ENCODE measurements around the gene ZFHX2.

The ZFHX2 gene

DNA sequence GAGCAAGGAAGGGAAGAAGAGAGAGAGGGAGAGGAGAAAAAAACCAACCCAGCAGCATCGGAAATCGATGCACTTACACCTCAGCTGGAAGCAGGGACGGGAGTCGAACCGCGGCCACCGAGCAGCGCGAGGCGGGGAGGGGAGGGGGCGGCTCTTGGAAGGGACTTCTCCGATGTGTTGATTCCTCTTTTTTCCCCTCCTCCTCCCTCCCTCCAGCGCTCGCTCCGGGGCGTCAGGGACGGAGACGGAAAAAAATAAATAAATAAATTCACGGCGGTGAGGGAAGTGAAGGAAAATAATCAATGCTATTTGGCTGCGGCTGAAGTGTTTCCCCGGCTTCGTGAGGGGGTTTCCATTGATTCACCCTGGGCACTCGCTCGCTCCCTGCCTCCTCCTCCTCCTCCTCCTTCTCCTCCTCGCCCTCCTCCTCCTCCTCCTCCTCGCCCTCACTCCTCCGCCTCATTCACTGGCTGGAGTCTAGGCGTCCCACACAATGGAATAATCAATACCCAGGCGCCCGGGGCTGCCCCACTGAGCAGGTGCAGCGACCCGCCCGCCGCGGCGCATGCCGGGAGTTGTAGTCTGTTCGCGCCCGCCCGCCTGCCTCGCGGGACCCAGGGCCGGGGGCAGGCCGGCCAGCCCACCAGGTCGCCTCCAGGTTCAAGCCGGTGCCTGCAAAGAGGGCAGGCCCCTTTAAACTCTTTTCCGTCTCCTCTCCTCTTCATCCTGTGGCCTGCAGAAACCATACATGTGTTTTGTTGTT lies at the start of gene ZFHX2:
ZFHX2 (minus strand) TSS at position 500 of the 763 bp plus-strand sequence. CDS start 16,440 bp downstream, outside the sequence.
- TF ChIP-seq TCF12 (IDR thresholded peaks at IDR 0.05; ENCODE audit: low read depth) = no peak; the same call in 1 of the 2 replicates
- TF ChIP-seq TAF1 (IDR thresholded peaks at IDR 0.05; ENCODE audit: low read depth) = peak; percentile 35; the same call in 1 of the 2 replicates
- no peak for TF ChIP-seq EGR1 (IDR thresholded peaks at IDR 0.05)
- no peak for TF ChIP-seq FOXM1 (IDR thresholded peaks at IDR 0.05; ENCODE audit: borderline replicate concordance, low read depth)
- TF ChIP-seq, protein P1, sequence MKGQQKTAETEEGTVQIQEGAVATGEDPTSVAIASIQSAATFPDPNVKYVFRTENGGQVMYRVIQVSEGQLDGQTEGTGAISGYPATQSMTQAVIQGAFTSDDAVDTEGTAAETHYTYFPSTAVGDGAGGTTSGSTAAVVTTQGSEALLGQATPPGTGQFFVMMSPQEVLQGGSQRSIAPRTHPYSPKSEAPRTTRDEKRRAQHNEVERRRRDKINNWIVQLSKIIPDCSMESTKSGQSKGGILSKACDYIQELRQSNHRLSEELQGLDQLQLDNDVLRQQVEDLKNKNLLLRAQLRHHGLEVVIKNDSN (IDR thresholded peaks at IDR 0.05) = no peak
- no peak for TF ChIP-seq CREB1 (IDR thresholded peaks at IDR 0.05; ENCODE audit: low read depth)
- TF ChIP-seq, protein P2, sequence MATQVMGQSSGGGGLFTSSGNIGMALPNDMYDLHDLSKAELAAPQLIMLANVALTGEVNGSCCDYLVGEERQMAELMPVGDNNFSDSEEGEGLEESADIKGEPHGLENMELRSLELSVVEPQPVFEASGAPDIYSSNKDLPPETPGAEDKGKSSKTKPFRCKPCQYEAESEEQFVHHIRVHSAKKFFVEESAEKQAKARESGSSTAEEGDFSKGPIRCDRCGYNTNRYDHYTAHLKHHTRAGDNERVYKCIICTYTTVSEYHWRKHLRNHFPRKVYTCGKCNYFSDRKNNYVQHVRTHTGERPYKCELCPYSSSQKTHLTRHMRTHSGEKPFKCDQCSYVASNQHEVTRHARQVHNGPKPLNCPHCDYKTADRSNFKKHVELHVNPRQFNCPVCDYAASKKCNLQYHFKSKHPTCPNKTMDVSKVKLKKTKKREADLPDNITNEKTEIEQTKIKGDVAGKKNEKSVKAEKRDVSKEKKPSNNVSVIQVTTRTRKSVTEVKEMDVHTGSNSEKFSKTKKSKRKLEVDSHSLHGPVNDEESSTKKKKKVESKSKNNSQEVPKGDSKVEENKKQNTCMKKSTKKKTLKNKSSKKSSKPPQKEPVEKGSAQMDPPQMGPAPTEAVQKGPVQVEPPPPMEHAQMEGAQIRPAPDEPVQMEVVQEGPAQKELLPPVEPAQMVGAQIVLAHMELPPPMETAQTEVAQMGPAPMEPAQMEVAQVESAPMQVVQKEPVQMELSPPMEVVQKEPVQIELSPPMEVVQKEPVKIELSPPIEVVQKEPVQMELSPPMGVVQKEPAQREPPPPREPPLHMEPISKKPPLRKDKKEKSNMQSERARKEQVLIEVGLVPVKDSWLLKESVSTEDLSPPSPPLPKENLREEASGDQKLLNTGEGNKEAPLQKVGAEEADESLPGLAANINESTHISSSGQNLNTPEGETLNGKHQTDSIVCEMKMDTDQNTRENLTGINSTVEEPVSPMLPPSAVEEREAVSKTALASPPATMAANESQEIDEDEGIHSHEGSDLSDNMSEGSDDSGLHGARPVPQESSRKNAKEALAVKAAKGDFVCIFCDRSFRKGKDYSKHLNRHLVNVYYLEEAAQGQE (IDR thresholded peaks at IDR 0.05; ENCODE audit: low read depth) = no peak
- TF ChIP-seq EP300 (IDR thresholded peaks at IDR 0.05; ENCODE audit: borderline replicate concordance) = no peak
- no peak for TF ChIP-seq CEBPB (IDR thresholded peaks at IDR 0.05)
- TF ChIP-seq RAD21 (IDR thresholded peaks at IDR 0.05; ENCODE audit: low read depth) = no peak
- TF ChIP-seq, protein P3, sequence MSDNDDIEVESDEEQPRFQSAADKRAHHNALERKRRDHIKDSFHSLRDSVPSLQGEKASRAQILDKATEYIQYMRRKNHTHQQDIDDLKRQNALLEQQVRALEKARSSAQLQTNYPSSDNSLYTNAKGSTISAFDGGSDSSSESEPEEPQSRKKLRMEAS (IDR thresholded peaks at IDR 0.05) = peak; percentile 4; the same call in 1 of the 2 replicates
- TF ChIP-seq TEAD4 (IDR thresholded peaks at IDR 0.05) = no peak
- TF ChIP-seq NFIC (IDR thresholded peaks at IDR 0.05) = no peak
- TF ChIP-seq YY1 (IDR thresholded peaks at IDR 0.05; ENCODE audit: low read depth) = no peak
- TF ChIP-seq ZBTB7A (IDR thresholded peaks at IDR 0.05; ENCODE audit: low read depth) = peak; percentile 69

DNA sequence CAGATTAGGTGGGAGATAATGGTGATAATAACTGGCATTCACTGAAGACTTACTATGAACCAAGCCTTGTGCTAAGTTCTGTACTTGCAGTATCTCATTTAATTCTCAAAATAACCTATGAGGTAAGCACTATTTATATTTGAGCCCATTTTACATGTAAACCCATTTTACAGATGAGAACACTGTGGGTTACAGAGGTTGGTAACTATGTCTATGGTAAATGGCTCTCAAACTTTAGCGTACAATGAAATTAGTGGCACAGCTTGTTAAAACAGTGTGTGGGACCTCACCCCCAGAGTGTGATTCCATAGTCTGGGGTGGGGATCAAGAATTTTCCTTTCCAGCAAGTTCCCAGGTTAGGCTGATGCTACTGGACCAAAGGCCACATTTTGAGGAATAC lies 49.2 kb upstream of the ZFHX2 start:
- no peak for TF ChIP-seq TEAD4 (IDR thresholded peaks at IDR 0.05)
- TF ChIP-seq EGR1 (IDR thresholded peaks at IDR 0.05) = no peak
- TF ChIP-seq, protein P1 (IDR thresholded peaks at IDR 0.05) = no peak
- no peak for TF ChIP-seq YY1 (IDR thresholded peaks at IDR 0.05; ENCODE audit: low read depth)
- TF ChIP-seq TCF12 (IDR thresholded peaks at IDR 0.05; ENCODE audit: low read depth) = no peak
- TF ChIP-seq, protein P2 (IDR thresholded peaks at IDR 0.05; ENCODE audit: low read depth) = no peak

DNA sequence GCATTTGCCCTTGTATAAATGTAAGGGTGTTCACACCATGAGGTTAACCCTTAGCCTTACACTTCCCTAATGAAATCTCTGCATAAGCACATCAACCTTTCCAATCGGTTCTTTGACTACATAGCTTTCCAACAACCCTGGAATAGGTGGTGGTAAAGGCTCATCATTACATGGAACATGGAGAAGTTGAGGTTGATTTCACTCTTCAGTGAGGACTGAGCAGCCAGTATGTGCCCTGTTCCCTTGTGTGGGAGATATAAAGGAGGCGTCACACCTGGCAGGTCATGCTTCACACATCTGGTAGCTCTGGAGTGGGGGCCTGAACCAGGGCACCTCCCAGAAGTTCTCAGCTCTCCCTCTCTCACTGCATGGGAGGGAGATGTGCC lies 48.8 kb upstream of the ZFHX2 start:
- TF ChIP-seq CEBPB (IDR thresholded peaks at IDR 0.05) = no peak
- no peak for TF ChIP-seq TAF1 (IDR thresholded peaks at IDR 0.05; ENCODE audit: low read depth)
- no peak for TF ChIP-seq EP300 (IDR thresholded peaks at IDR 0.05; ENCODE audit: borderline replicate concordance)
- TF ChIP-seq ZBTB7A (IDR thresholded peaks at IDR 0.05; ENCODE audit: low read depth) = no peak
- TF ChIP-seq, protein P3 (IDR thresholded peaks at IDR 0.05) = no peak
- no peak for TF ChIP-seq FOXM1 (IDR thresholded peaks at IDR 0.05; ENCODE audit: borderline replicate concordance, low read depth)
- no peak for TF ChIP-seq CREB1 (IDR thresholded peaks at IDR 0.05; ENCODE audit: low read depth)
- no peak for TF ChIP-seq TCF12 (IDR thresholded peaks at IDR 0.05; ENCODE audit: low read depth)
- TF ChIP-seq TEAD4 (IDR thresholded peaks at IDR 0.05) = no peak
- TF ChIP-seq NFIC (IDR thresholded peaks at IDR 0.05) = no peak
- TF ChIP-seq YY1 (IDR thresholded peaks at IDR 0.05; ENCODE audit: low read depth) = no peak

DNA sequence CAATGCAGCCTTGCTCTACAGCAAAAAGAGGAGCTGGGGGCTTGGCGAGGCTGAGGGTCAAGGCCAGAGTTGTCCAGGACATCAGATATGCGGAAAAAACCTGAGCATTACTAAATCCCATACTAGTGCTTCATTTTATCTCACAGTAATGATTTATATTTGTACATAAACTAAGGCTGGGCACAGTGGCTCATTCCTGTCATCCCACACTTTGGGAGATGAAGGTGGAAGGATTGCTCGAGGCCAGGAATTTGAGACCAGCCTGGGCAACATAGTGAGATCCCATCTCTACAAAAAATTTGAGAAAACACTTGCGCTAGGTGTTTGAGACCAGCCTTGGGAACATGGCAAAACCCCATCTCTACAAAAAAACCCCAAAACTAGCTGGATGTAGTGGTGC lies 38.6 kb upstream of the ZFHX2 start:
- TF ChIP-seq, protein P3 (IDR thresholded peaks at IDR 0.05) = no peak
- TF ChIP-seq, protein P2 (IDR thresholded peaks at IDR 0.05; ENCODE audit: low read depth) = no peak
- no peak for TF ChIP-seq EGR1 (IDR thresholded peaks at IDR 0.05)
- TF ChIP-seq FOXM1 (IDR thresholded peaks at IDR 0.05; ENCODE audit: borderline replicate concordance, low read depth) = no peak
- TF ChIP-seq ZBTB7A (IDR thresholded peaks at IDR 0.05; ENCODE audit: low read depth) = no peak
- TF ChIP-seq CEBPB (IDR thresholded peaks at IDR 0.05) = no peak
- TF ChIP-seq RAD21 (IDR thresholded peaks at IDR 0.05; ENCODE audit: low read depth) = no peak
- TF ChIP-seq YY1 (IDR thresholded peaks at IDR 0.05; ENCODE audit: low read depth) = no peak
